Inflammatory macrophage (primary cell): ENCODE results near the gene PZP.

Experiments used
- DNase-seq, 2 donors: peaks; one replicate each; pipeline ENCODE4 v3.0.0-alpha.2; 2020 to 2022

Gene PZP

GRCh38 chr12:9103050-9103849 is 104.9 kb downstream of the PZP start:
- no peak for DNase-seq

- no peak for DNase-seq
Observed at GRCh38 chr12:9101018-9101687, 107.0 kb downstream of the PZP start.

GRCh38 chr12:9099552-9100190 is 108.5 kb downstream of the PZP start:
- no peak for DNase-seq
